ENCODE data around the gene LINC01488.

The LINC01488 gene

GRCh38 chr11:69499918-69500284, 18.4 kb downstream of the LINC01488 start:
- TF ChIP-seq CTCF (IDR thresholded peaks at IDR 0.05): no peak
- no peak overlapping the region for H3K27ac ChIP-seq

GRCh38 chr11:69500285-69501120, 19.0 kb downstream of the LINC01488 start:
- Histone ChIP-seq H3K79me2 (no peaks in the 10 kb centered on the region), H3K27me3 (ENCODE audit: control insufficient read depth, insufficient read depth, low read length) (no peaks in the 10 kb centered on the region), H2AFZ (no peak overlapping the region), H3K9me3 (ENCODE audit: control insufficient read depth, low read length) (no peaks in the 10 kb centered on the region), H3K9ac (no peak overlapping the region), H3K4me2 (ENCODE audit: low read length) (no peak overlapping the region), H3K27ac (no peak overlapping the region), H3K4me3 (ENCODE audit: low read depth, low read length) (no peak overlapping the region), H3K4me1 (no peaks in the 10 kb centered on the region), H3K36me3 (ENCODE audit: control insufficient read depth, insufficient read depth, low read length) (no peaks in the 10 kb centered on the region)
- no peak for TF ChIP-seq CTCF (IDR thresholded peaks at IDR 0.05)

More at GRCh38 chr11:69499918-69500284, 18.4 kb downstream of the LINC01488 start:
- H3K9me3 ChIP-seq (ENCODE audit: control insufficient read depth, low read length): no peaks in the 10 kb centered on the region
- H3K4me3 ChIP-seq (ENCODE audit: low read depth, low read length): no peak overlapping the region
- no peaks in the 10 kb centered on the region for H3K4me1 ChIP-seq
- H3K4me2 ChIP-seq (ENCODE audit: low read length): no peak overlapping the region
- no peak overlapping the region for H3K9ac ChIP-seq
- no peaks in the 10 kb centered on the region for H3K79me2 ChIP-seq
- no peaks in the 10 kb centered on the region for H3K27me3 ChIP-seq (ENCODE audit: control insufficient read depth, insufficient read depth, low read length)
- no peak overlapping the region for H2AFZ ChIP-seq
- H3K36me3 ChIP-seq (ENCODE audit: control insufficient read depth, insufficient read depth, low read length): no peaks in the 10 kb centered on the region

- no peaks in the 10 kb centered on the region for H3K9me3 ChIP-seq (ENCODE audit: control insufficient read depth, low read length)
- no peaks in the 10 kb centered on the region for H3K27me3 ChIP-seq (ENCODE audit: control insufficient read depth, insufficient read depth, low read length)
- H3K36me3 ChIP-seq (ENCODE audit: control insufficient read depth, insufficient read depth, low read length): no peaks in the 10 kb centered on the region
- no peak for TF ChIP-seq CTCF (IDR thresholded peaks at IDR 0.05)
- no peaks in the 10 kb centered on the region for H3K4me1 ChIP-seq
- no peak overlapping the region for H3K4me3 ChIP-seq (ENCODE audit: low read depth, low read length)
- no peak overlapping the region for H3K27ac ChIP-seq
- H2AFZ ChIP-seq: no peak overlapping the region
- no peaks in the 10 kb centered on the region for H3K79me2 ChIP-seq
- H3K4me2 ChIP-seq (ENCODE audit: low read length): no peak overlapping the region
- no peak overlapping the region for H3K9ac ChIP-seq
Observed at GRCh38 chr11:69501121-69501489, 19.6 kb downstream of the LINC01488 start.

GRCh38 chr11:69501891-69502860, 20.7 kb downstream of the LINC01488 start:
- Histone ChIP-seq H3K79me2 (no peaks in the 10 kb centered on the region), H3K9me3 (ENCODE audit: control insufficient read depth, low read length) (no peaks in the 10 kb centered on the region), H3K4me3 (ENCODE audit: low read depth, low read length) (no peak overlapping the region), H3K27me3 (ENCODE audit: control insufficient read depth, insufficient read depth, low read length) (no peaks in the 10 kb centered on the region), H3K4me1 (no peaks in the 10 kb centered on the region), H3K4me2 (ENCODE audit: low read length) (no peak overlapping the region), H2AFZ (no peak overlapping the region), H3K27ac (no peak overlapping the region), H3K9ac (no peak overlapping the region), H3K36me3 (ENCODE audit: control insufficient read depth, insufficient read depth, low read length) (no peaks in the 10 kb centered on the region)
- TF ChIP-seq CTCF (IDR thresholded peaks at IDR 0.05): no peak

All from parathyroid adenoma (tissue), 2 donors.